HL-60/S4 treated with retinoic acid at 250 ng/mL for 4 days and 3 days (cell line): Measurements from ENCODE around the gene SERP2.
"Not testable (repeated sequence)": the region's sequence is repeated elsewhere in the genome, so short reads cannot be mapped to it uniquely, and the experiment has no call there.

ENCODE experiments used
- in situ Hi-C: fragments of 300-500 bp; cut with MboI; formaldehyde crosslinking; loops from 2 replicates; pipeline ENCODE4 v1.7.0; 2022; ENCODE audit warnings: low sequenced_read_pairs

SERP2 gene

DNA sequence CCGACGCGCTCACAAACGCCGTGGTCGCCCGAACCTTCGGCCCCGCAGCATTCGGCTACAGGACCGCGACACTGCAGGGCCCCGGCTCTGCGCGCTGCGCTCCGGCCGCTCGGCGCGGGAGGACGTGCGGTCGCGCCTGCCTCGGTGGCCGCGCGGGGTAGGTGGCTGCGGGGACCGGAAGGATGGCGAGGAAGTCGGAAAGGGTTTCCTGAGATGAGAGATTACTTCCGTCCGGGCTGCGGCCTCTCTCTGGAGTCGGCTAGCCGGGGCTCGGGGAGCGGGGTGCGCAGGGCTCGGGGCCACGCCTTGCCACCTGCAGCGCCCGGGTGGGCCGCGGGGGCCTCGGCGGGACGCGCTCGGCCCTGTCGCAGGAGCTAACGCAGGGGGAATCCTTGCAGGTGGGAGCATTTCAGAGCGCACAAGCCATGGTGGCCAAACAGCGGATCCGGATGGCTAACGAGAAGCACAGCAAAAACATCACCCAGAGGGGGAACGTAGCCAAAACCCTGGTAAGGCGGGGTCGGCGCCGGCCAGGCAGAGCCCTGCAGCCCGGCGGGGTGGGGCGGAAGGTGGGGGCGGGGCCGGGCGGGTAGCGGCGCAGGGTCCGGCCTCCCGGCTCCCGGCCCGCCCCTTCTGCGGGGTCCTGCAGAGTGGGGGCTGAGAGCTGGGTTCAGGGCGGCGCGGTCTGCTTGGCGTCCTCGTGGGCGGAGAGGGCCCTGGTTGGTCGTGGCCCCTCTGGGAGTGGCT is at the start of gene SERP2:
SERP2 (plus strand) TSS at position 224 of the 747 bp plus-strand sequence; CDS start at position 426, 202 bp downstream.
- in situ Hi-C loops, result no loop called here

DNA sequence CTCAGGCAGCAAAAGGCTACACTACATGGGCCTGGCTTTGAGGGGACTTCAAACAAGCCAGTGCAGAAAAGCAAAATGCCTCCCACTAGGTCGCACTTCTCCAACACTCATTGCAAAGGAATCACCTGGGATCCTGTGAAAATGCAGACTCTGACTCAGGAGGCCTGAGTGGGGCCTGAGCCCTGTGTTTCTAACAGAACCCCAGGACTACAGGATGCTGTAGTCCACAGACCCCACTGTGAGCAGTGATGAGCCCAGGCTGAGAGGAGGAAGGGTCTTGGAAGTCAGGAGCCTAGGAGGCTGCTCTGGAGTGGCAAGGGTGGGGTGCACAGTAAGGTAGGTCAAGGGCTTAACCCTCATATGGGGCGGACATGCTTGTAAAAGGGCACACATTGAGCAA is 46.7 kb upstream of the SERP2 start:
- in situ Hi-C loops, result no loop called here

DNA sequence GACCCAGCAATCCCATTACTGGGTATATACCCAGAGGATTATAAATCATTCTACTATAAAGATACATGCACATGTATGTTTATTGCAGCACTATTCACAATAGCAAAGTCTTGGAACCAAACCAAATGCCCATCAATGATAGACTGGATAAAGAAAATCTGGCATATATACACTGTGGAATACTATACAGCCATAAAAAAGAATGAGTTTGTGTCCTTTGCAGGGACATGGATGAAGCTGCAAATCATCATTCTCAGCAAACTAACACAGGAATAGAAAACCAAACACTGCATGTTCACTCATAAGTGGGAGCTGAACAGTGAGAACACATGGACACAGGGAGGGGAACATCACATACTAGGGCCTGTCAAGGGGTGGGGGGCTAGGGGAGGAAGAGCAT is 44.6 kb upstream of the SERP2 start:
- in situ Hi-C loops, result not testable (repeated sequence)

DNA sequence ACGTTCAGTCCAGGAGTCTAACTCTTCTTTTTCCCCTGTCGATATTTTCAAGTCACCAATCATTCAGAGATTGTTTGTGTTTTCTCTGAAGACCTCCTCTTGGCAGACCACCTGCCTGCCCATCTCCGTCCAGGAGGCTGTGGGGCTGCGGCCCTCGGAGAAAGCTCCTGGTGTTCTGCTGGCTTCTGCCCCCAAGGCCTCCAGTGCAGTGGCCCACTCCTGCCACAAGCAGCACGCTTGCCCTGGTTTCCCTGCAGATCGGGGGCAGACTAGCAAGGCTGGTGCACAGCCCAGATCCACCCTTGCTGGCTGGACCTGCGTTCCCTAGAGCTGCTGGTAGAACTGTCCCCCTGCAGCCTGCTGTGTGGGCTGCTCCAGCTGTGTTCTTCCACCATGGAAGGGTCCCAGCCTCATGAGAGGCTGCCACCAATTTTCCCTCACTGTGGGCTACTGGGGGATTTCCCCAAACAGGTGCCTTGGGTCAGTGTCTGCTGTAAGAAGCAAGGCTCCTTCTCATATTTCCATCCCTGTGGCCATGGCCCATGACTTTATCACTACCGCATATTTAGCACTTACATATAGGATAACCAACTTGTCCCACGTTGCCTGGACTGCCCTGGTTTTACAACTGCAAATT is 43.6 kb upstream of the SERP2 start:
- in situ Hi-C loops, result no loop called here

DNA sequence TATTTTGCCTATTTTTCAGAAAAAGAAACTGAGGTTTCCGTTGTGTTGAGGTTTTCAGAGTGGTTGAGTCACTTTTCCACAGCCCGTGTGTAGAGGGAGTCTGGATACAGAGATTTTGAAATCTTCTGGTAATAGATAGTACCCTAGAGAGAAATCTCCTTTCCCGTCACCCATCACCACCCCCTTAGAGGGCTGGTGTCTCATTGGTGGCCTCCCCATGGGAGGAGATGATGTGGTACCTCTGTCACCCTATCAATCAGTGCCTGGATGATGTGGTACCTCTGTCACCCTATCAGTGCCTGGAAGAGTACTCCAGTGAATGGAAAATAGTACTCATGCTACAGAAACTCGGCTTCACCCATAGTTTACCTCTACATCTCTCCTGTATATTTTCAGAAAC is 42.2 kb upstream of the SERP2 start:
- in situ Hi-C loops, result no loop called here

DNA sequence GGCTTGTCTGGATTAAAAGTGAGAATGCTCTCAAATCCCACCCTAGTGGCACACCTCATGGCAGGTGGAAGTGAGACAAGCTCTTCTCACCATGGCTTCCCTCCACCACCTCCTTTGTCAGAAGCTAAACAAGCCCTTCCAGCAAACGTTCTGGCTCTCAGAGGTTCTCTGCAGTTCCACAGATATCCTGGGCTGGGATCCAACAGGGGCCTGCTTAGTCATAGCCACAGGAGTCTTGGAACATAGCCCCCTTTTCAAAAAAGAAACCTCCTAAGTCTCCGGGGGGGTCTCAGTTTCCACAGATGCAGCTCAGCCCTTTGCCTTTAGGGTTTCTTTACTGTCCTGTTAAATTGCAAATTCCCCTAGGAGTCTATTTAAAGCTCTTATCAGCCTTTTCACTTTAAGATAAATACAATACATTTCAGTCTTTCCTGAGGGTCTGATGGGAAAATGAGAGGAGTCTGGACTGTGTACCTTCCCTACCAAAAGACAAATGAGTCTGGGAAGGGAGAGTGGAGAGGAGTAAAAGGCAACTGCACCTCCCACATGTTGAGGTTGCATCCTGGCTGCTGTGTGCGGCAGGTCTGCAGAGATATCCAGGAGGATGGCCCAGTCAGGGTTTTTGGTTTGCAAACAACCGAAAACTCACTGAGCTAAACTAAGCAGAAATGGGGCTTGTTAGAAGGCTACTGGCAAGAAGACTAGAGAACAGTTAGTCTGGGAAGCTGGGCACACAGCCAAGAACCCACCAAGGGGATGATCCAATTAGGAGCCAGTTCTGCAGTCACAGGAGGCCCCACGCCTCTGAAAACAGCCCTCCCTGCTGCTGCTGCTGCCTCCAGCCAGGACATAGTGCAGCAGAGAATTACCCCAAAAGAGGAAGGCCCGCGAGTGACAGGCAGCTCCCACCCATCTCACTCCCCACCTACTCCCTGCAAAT is 41.4 kb upstream of the SERP2 start:
- in situ Hi-C loops, result no loop called here

DNA sequence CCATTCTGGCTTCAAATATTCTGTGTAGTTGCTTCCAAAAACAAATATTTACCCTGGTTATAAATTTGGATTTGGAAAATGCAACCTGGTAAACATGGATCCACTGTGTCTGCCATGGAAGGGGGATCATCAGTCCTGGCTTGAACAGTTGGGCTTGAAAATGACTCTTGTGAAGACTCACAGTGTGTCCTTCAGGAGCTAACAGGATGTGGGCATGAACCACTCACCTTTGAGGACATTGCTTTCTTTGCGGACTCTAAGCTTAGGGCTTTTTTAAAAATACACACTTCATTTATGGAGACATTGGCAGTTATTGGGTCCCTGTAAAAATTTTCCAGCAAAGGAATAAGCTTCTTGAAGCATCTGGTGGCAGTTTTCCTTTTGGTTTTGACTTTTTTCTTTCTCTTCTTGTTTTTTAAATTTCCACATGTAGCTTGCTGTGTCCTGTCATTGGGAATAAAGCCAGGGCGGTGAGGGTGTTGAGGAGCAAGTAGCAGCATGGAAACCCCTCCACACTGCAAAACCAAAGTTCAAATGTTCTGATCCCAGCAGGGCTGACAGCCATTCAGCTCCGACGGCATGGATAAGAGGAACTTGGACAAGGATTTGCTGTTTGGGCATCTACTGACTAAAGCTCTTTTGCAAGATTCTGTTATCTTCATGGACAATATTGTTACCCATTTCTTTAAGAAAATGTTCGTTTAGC is 39.5 kb upstream of the SERP2 start:
- in situ Hi-C loops, result no loop called here

DNA sequence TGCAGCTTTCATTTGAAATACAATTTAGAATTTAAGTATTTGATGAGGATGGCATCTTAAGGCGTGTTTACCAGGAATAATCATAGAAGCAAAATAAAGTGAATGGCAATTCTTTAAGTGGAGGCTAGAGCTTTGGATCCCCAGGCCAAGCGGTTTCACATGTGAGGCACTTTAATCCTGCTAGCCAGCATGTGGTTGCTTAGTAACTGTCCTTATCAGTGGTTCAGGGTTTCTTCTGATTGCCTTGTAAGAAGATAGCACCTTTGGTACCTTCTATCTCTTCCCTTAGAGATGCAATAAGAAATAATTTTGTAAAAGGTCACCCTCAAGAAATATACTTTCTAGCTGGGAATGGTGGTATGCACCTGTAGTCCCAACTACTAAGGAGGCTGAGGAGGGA is 38.9 kb upstream of the SERP2 start:
- in situ Hi-C loops, result no loop called here

DNA sequence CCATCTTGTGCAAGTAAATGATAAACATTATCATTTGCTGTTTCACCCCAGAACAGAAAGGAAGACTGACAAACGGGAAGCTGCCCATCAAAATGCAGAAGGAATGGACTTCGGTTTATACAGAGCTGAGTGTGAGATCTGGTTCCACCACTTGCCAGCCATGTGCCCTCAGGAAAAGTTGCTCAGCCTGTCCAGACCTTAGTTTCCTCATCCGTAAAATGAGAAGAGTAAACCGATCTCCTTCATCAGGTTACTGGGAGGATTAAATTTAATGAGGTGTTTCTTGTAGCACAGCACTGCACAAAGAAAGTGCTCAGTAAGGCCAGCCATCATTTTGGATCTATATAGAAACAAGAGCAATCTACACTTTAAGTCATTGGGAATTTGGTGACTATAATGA is 36.7 kb upstream of the SERP2 start:
- in situ Hi-C loops, result no loop called here

DNA sequence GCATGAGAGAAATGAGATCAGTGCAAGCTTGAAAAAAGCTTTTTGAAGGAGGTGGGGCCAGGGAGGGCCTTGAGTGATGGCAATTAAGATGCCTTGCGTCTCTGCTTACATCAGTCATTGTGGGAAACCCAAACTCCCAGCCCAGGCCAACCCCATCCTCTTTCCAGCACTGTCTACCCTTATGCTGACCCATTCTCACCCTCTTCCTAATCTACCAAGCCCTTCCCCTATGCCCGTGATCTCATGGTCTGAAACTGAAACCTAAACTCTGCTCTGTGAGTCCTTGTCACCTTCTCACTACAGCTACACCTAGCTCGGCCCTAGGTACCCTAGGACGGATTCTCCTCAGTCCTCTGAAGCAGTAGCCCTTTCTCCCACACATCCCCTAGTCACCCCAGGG is 36.0 kb upstream of the SERP2 start:
- in situ Hi-C loops, result no loop called here

DNA sequence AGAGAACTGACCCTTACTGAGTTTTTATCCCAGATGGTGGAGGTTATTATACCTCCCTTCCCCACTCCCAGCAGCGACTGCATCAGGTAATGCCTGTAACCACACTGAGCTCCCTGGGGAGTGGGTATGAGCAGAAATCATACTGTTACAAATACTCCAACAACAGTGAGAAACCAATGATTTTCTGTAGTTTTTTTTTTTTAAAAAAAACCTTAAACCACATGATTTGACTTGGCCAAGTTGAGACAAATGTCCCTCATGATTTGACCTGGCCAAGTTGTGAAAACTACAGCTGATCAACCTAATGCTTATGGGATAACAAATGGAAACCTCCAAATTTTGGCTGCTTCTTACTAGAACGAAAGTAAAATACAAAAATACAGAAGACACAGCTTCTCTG is 33.1 kb upstream of the SERP2 start:
- in situ Hi-C loops, result no loop called here

DNA sequence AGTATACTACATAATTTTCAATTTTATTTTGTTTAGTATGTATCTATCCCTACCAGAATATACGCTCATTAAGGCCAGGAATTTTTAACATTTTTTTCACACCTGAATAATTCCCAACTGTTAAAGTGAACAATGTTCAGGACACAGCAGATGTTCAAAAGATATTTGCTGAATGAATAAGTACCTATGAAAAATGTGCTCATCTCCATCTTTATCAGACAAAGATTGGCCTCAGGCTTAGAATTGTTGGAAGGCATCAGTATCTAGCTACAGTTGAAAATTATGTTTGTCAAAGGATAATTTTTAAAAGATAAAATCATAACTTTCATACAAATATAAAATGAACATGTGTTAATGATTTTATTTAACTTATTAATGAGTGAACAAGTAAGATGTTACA is 30.9 kb upstream of the SERP2 start:
- in situ Hi-C loops, result no loop called here

DNA sequence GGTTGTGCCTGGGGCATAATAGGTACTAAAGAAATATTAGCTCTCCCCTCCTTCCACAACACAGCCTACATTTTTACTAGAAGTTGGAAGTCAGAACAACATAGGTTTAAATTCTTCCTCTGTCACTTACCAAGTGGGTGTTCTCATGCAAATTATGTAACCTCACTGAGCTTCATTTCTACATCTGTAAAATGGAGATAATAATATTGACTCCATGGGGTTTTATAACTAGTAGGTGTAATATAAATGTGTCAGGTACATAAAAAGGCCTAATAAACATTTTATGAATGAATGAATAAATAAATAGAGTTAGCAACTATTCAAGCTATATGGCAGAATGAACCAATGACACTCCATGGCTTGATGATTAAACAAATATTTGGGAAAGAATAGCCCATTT is 27.1 kb upstream of the SERP2 start:
- in situ Hi-C loops, result no loop called here

DNA sequence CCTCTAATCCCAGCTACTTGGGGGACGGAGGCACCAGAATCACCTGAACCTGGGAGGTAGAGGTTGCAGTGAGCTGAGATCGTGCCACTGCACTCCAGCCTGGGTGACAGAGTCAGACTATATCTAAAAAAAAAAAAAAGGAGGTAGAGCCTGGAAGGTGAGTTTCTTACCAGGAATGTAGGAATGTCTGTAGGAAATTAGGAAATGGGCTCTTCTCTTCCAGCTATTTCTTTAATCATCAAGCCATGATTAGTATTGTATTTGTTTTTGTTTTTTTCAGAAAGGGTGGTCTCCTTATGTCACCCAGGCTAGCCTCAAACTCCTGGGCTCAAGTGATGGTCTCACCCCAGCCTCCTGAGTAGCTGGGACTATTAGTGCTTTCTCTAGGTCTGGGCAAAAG is 26.3 kb upstream of the SERP2 start:
- in situ Hi-C loops, result no loop called here

DNA sequence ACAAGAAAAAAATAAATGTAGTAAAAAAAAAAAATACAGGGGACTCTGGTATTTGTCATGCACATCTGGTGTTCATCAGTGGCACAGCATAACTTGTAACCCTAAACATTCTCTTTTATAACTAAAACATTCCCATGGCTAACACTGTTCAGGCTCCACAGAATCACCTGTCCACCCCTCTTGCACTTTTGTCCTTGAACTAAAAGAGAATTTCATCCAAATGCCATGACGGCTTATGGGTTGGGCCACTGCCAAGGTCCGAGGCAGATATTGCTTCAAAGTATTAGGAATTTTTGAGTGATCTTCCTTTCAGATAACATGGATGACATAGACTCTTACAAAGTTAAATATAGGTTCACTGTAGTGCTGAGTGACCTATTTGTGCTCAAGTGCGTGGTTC is 25.7 kb upstream of the SERP2 start:
- in situ Hi-C loops, result no loop called here

DNA sequence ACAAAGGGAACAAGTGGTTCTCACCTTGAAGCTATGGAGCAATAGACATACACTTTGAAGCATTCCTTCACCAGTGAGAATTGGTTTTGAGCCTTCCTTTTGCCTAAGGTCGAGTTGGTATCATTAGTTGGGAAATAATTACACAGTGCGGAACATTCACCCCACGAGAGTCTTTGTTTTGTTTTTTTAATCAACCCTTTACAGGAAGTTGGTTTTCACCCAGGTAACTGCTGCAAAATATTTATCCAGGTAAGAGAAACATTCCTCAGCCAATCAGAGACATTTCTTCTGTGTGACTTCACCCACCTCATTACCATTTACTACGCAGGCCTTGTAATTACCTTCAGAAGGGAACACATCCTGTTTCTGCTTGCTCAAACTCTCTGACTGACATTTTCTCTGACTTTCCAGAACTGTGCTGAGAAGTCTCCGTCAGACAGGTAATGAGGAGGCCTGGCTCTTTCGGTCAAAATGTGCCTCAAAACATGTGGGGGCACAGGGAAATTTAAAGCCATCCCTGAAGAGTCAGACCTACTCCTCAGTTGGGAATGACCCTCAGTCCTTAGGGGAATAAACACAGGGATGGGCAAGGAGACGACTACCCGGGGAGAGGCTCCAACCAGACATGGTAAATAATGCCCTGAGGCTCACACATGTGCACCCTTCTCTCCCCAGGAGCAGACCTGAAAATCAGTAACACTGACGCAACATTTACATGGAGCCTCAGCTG is 22.7 kb upstream of the SERP2 start:
- in situ Hi-C loops, result no loop called here

DNA sequence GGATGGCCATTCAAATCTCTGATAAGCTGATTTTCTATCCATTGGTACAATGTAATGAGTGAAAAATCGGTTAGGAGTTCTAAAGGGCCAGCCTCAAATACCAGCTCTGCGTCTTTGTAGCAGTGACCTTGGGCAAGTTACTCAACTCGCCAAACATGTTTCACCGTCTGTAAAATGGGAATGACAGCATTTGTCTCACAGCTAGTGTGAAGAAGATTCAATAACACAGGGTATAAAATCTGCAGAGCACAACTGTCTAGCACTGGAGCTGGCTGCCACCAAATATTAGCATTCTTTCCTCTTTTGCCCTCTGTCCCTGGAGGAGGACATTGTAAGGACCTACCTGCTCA is 22.1 kb upstream of the SERP2 start:
- in situ Hi-C loops, result no loop called here

DNA sequence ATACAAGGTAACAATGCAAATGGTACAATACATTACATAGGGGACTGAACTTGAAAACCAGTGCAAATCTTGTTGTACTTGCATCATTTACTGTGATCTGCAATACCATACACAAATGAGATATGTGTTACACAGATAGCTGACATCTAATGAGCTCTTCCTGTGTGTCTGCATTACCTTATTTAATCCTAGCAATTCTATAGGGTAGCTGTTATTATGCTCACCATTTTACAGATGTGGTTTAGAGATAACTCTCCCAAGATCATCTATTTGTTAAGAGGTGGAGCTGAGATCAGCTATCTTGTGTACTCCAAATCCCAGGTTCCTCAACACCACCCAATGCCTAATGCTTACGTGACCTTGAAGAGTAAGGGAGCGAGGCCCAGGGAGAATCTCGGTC is 21.4 kb upstream of the SERP2 start:
- in situ Hi-C loops, result no loop called here

DNA sequence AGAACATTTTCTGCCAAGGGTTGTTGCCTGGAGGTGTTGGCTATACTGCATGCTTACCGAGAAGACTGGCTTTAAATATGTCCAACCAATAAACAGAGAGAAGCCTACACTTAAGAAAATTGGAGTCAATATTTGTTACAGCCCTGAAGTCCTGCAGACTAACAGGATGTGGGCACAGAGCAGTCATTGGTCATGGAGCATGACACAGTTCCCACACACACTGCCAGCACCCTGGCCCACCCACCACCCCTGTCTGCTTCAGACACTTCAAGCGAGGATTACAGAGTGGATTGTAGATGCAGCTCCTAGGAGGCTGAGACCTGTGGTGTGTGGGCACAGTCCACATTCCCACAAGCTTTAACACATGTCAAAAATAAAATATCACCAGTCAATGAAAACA is 21.0 kb upstream of the SERP2 start:
- in situ Hi-C loops, result no loop called here

DNA sequence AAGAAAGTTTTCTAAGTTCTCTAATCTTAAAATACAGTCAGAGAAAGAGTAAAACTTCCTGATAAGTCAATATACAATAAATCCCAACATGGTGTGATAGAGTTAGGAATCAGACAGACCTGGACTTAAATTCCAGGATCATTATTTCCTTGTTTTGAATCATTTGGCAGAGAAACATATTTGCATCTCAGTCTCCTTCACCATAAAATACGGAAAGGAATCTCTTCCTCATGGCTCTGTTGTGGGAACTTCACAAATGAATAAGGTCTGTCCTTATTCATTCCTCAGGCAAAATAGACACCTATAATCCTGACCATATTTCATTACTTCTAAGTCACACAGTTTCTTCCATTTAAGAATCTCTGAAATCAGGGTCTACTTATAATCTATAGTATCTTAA is 19.3 kb upstream of the SERP2 start:
- in situ Hi-C loops, result no loop called here

DNA sequence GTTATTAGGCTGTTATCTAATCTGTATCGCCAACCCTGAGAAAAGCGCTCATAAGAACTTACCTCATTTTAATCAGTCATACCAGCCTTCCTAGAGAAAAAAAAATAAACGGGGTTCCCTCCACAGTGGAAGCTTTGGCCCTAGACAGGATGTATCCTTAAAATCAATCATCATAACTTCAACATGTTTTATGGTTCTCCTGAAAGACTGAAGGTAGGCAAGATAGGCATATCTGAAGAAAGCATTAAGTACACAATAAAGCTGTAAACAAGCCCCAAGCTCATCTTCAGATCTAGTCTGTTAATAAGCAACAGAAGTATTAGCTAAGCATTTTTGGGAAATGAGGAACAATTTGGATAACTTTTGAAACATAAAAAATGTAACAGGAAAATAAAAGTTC is 18.7 kb upstream of the SERP2 start:
- in situ Hi-C loops, result no loop called here
